Thoracic aorta (tissue), 2 donors: ENCODE measurements around the gene MTAP. TPM values are rescaled to one million over a fixed set of nuclear protein-coding genes. Genes with fewer than 3 reads are reported as not detected.

Experiments
- ATAC-seq: fragments of 150-250 bp; one replicate; pipeline ENCODE4 v1.8.0; 2017; ENCODE audit warnings: low read depth; ENCODE audit not compliant: insufficient number of reproducible peaks, low FRiP score
- DNase-seq: peaks from one replicate; pipeline ENCODE4 v3.0.0-alpha.2; 2020; ENCODE audit warnings: low spot score
- H3K27ac ChIP-seq, 2 donors: fragments of 200-600 bp; sonication (generic); 1 replicate in 1 of 2; 2 replicates in 1 of 2; pipeline ENCODE4 v1.5.1; 2016; ENCODE audit warnings: mild to moderate bottlenecking in 2 of 2, moderate library complexity in 2 of 2
- H3K27me3 ChIP-seq: fragments of 200-600 bp; sonication (generic); replicated peaks from 2 replicates; pipeline ENCODE4 v1.6.0; 2016; ENCODE audit warnings: mild to moderate bottlenecking; ENCODE audit not compliant: insufficient read depth
- H3K36me3 ChIP-seq: fragments of 200-600 bp; sonication (generic); one replicate; pipeline ENCODE4 v1.5.1; 2016
- H3K4me1 ChIP-seq, 2 donors: fragments of 200-600 bp; sonication (generic); 1 replicate in 1 of 2; 2 replicates in 1 of 2; pipeline versions ENCODE4 v1.5.1 to v1.6.0; 2016; ENCODE audit warnings: low read depth in 2 of 2, mild to moderate bottlenecking in 1 of 2; ENCODE audit not compliant: control insufficient read depth in 1 of 2
- H3K4me3 ChIP-seq: fragments of 200-600 bp; sonication (generic); 2 replicates; pipeline ENCODE4 v1.5.1; 2016; ENCODE audit warnings: mild to moderate bottlenecking
- H3K9me3 ChIP-seq: fragments of 200-600 bp; sonication (generic); 2 replicates; pipeline ENCODE4 v1.5.1; 2016
- CTCF ChIP-seq: fragments of 200-600 bp; sonication (generic); IDR thresholded peaks from one replicate; pipeline ENCODE4 v1.5.1; 2019; ENCODE audit warnings: antibody characterized with exemption
- total RNA-seq, 2 donors: library from RNA; depleted of rRNA; stranded (reverse); fragments of >200 nt; gene quantifications; one replicate each; pipeline versions ENCODE4 v1.1.0 to v1.2.3, GENCODE V29; 2016

Gene MTAP
- total RNA-seq, 2 donors from 2014 or later: 16.9 to 26.2 TPM

GRCh38 chr9:21866302-21866701 lies 63.9 kb downstream of the MTAP start:
- no peak for ATAC-seq
- DNase-seq: no peak
- no peak for TF ChIP-seq CTCF

GRCh38 chr9:21871256-21871975 lies 69.0 kb downstream of the MTAP start:
- no peak for DNase-seq
- H3K36me3 ChIP-seq: no peaks in the 10 kb centered on the region
- H3K9me3 ChIP-seq: no peaks in the 10 kb centered on the region
- H3K27ac ChIP-seq: no peak overlapping the region
- H3K4me3 ChIP-seq: no peak overlapping the region
- no peak for TF ChIP-seq CTCF
- no peaks in the 10 kb centered on the region for H3K27me3 ChIP-seq
- H3K4me1 ChIP-seq: no peaks in the 10 kb centered on the region
- no peak for ATAC-seq

More at GRCh38 chr9:21866302-21866701, 63.9 kb downstream of the MTAP start:
- H3K4me1 ChIP-seq: no peaks in the 10 kb centered on the region
- no peak overlapping the region for H3K4me3 ChIP-seq
- H3K27me3 ChIP-seq: no peaks in the 10 kb centered on the region
- H3K9me3 ChIP-seq: no peaks in the 10 kb centered on the region
- no peak overlapping the region for H3K27ac ChIP-seq
- H3K36me3 ChIP-seq: peaks cover 2% of the 10 kb centered on the region

- H3K27ac ChIP-seq: no peak overlapping the region
- H3K9me3 ChIP-seq: no peaks in the 10 kb centered on the region
- no peaks in the 10 kb centered on the region for H3K36me3 ChIP-seq
- no peak for ATAC-seq
- DNase-seq: no peak
- H3K4me3 ChIP-seq: no peak overlapping the region
- no peaks in the 10 kb centered on the region for H3K27me3 ChIP-seq
- H3K4me1 ChIP-seq: no peaks in the 10 kb centered on the region
- no peak for TF ChIP-seq CTCF
Measured at GRCh38 chr9:21872696-21873095, 70.3 kb downstream of the MTAP start.

- no peak for TF ChIP-seq CTCF
- Histone ChIP-seq H3K4me1 (no peaks in the 10 kb centered on the region), H3K27me3 (no peaks in the 10 kb centered on the region), H3K27ac (no peak overlapping the region), H3K36me3 (no peaks in the 10 kb centered on the region), H3K4me3 (no peak overlapping the region), H3K9me3 (no peaks in the 10 kb centered on the region)
- DNase-seq (no peak), ATAC-seq (no peak)
Measured at GRCh38 chr9:21873540-21874221, 71.2 kb downstream of the MTAP start.

GRCh38 chr9:21875893-21876292 lies 73.5 kb downstream of the MTAP start:
- no peaks in the 10 kb centered on the region for H3K27me3 ChIP-seq
- H3K36me3 ChIP-seq: peaks cover 5% of the 10 kb centered on the region
- no peak overlapping the region for H3K4me3 ChIP-seq
- H3K9me3 ChIP-seq: peaks cover 6% of the 10 kb centered on the region
- DNase-seq (no peak), ATAC-seq (no peak)
- TF ChIP-seq CTCF: no peak
- H3K27ac ChIP-seq: no peak overlapping the region
- no peaks in the 10 kb centered on the region for H3K4me1 ChIP-seq
